GM21737 (cell line): Measurements from ENCODE around the gene LRRK2.
A peak's percentile ranks its signal among the peaks of the same experiment; 100 is the strongest.

Experiments used
- ATAC-seq: cut with Tn5 transposase; IDR thresholded peaks from one replicate; pipeline ENCODE4 v1.9.1; 2021; ENCODE audit warnings: mild to moderate bottlenecking, moderate library complexity; ENCODE audit not compliant: unreplicated experiment

The LRRK2 gene

DNA sequence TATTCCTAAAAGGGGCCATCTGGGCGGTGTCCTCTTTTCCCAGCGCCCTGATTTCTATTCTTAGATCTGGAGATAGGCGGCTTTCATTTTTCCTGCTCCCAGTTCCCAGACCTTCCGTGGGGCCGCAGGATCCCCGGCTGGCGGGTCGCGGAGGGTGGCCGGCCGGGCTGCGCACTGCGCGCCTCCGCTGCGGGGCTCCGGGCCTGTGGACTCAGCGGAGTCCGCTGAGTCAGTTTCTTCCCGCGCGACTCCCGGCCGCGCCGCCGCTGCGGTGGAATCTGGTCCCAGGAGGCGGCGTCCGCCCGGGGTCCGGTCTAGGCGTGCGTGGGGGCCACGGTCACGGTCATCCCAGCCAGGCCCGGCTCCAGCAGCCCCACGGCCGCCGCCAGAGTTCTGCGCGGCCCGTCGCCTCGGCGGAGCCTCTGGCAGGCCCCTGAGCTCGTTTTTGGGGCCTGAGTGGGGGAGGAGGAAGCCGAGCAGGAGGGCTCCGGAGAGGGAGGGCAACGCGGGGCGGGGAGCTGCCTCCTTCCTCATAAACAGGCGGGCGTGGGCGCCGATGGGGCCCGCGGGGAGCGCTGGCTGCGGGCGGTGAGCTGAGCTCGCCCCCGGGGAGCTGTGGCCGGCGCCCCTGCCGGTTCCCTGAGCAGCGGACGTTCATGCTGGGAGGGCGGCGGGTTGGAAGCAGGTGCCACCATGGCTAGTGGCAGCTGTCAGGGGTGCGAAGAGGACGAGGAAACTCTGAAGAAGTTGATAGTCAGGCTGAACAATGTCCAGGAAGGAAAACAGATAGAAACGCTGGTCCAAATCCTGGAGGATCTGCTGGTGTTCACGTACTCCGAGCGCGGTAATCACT is at the start of gene LRRK2:
LRRK2 (plus strand) TSS at position 559 of the 853 bp plus-strand sequence; CDS start at position 694, 135 bp downstream.
- ATAC-seq, result peak; percentile 53

DNA sequence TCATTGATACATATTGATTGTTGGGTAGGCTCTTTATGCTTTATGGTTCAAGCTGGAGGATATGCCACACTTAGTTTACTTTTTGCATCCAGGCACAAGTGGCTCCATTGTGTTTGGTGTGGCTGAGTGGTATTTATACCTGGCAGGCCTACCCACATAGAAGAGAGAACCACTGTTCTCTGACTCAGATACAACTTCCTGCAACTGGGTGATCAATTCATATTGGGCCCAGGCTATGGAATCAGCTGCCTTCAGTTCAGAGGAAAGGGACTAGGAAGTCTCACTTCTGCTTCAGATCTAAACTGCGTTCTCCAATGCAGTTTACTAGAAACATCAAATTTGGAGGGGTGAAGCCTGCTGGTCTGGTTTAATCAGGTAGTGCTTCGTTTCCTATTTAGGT is 49.8 kb upstream of the LRRK2 start:
- ATAC-seq, result no peak

DNA sequence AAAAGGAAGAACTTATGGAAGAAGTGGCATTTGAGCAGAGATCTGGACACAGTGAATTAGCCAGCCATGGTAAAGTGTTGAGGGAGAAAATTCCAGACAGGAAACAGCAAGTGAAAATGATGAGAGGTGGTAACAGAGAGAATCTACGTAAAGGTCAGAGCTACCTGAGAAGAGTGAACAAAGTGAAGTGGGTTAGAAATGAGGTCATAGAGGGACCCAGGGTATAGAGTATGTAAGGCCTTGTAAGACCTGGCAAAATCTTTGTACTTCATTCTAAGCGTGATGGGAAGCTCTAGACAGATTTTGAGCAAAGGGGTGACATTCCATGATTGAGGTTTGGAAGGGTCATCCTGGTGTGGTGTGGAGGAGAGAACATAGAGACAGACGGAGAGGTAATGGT is 49.3 kb upstream of the LRRK2 start:
- no peak for ATAC-seq

DNA sequence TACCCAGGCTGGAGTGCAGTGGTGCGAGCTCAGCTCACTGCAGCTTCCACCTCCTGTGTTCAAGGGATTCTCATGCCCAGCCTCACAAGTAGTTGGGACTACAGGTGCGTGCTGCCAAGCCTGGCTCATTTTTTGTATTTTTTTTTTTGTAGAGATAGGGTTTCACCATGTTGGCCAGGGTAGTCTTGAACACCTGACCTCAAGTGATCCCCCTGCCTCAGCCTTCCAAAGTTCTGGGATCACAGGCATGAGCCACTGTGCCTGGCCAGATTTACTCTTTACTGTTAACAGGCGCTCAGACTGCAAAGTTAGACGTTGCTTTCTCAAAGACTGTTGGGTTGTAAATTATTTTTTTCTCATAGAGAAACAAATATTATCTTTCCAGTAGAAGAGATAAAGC is 46.1 kb upstream of the LRRK2 start:
- ATAC-seq, result no peak

DNA sequence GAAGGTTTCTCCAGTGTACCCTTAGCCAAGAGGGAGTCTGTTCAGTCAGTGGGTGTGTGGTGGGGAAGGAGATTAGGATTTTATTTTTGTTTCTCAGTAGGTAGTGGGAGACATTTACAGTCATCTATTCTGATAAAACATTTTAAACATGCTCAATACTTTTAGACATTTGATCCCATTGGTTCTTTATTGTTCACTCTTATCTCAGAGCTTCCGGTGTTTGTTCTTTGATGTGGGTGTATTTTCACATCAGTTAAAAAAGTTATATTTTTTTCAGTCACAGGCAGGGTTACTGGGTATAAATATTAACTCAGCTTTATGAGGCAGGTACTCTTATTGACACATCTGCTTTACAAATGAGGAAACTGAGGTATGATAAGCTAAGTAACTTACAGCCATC is 43.3 kb upstream of the LRRK2 start:
- no peak for ATAC-seq

DNA sequence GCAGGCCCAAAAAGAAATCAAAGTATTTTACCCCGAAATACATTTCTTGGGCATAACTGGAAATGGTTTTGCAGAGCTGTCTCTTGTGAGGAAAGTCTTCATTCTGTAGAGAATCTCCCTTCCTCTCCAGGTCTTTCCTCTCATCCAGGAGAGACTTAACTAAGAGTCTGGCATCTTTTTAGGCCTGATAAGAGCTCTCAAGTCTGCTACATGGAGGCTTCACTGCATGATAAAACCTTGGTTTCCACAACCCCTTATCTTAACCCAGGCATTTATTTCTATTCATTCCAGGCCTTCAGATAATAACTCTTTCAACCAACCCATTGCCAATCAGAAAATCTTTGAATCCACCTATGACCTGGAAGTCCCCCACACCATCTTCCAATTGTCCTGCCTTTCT is 41.1 kb upstream of the LRRK2 start:
- ATAC-seq, result no peak

DNA sequence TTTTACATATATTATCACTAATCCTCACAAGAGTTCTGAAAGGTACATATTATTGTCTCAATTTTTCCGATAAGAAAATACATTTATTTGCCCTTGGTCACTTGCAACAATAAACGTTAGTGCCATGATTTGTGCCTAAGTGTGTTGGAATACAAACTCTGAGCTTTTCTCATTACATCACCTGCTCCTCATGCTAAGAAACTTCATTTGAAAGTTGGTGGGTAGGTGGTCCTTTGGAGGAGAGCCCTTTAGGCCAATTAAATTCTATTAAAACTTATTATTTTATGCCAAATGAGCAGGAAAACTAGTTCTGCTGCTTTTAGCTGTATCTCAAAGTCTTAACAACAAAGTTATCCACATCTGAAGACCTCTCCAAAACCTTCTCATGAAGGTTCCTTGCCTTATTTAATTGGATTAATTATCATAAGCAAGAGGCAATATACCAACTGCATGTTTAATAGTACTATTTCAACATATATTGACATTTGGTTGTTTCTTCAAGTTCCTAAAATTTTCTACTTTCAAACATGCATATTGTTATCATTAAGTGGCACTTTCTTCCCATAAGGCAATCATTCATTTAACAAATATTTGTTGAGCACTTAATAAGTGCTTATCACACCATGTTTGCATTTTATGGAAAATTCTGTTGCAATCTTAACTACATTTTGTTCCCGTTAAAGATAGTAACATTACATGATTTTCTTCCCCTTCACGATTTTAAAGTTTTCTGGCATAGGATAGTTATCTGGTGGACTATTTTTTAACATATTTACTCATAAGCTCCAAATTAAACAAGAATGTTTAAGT is 40.1 kb upstream of the LRRK2 start:
- ATAC-seq, result no peak

DNA sequence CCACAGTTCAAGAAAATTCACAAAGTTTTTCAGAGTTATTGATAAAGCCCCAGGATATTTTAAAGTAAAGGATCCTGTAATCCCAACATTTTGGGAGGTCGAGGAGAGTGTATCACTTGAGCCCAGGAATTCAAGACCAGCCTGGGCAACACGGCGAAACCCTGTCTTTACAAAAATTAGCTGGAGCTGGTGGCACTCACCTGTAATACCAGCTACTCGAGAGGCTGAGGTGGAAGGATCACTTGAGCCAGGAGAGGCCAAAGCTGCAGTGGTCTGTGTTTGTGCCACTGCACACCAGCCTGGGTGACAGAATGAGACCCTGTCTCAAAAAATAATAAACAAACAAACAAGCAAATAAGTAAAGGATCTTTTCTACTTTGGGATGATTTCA is 39.5 kb upstream of the LRRK2 start:
- ATAC-seq, result no peak

DNA sequence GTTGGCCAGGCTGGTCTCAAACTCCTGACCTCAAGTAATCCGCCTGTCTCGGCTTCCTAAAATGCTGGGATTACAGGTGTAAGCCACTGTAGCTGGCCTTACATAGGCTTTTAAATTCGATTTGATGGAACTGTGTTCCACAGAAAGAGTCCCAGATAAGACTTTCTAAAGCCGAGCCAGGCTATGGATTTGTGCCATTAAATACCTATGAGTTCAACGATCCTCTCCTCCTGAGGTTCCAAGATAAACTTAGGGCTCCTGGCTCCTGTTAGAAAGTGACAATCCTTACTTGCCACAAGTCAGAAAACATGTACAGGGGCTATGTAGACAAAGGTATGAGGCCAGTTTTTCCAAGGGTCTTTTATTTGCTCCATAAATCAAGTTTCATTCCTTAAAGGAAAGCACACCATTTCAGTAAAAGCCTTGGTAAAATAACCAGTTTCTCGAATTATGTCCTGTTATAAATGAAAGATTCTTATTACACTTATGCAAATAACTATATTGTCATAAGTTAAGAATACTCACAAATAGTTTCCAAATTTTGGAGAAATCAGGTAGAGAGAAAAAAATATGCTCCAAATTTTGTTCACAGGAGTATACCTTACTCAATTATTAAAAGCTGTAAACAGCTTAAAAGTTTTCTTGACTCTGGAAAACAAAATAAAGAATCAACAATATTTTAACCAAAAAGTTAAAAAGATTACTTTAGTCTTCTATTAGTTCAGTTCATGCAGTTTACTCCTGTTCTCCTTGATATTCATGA is 36.1 kb upstream of the LRRK2 start:
- no peak for ATAC-seq

DNA sequence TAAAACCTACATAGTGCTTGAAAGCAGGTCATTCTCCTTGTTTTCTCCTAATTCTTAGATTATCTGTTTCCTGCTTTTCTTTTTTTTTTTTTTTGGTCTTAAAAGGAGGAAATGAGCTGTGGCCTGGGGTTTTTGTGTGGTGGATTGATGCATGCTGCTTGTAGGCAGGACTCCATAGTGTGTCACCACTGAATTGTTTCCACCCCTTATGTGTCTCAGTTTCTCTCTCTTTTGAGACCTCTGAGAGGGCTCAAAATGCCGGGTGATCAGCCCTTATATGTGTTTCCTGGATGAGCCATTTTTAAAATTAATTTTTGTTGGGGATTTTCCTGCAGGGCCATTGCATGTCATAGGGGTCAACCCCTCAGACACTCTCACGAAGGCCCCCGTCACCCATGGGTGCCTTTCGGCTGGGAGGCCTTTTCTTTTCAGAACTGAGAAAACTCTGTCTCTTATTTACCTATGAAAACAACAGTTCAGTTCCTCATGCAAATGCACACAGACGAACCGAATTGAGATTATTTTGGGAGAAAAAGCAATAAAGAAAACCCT is 32.0 kb upstream of the LRRK2 start:
- ATAC-seq, result peak; percentile 96

DNA sequence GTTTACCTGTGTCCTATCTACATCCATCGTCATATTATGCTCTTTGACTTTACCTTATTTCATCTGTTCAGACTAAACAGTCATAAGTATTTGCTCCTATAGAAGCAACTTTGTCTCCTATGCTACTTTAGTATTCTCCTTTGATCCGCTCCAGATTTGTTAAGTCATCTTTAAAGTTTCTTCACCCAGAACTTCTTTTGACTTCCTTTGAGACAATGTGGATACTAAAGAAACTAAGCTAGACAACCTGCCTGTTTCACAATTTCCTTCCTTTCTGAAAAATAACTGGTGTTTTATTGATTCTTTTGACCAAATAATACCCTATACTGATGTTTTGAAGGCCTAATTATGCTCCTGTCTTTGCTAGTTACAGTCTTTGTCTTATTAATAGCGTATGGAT is 30.0 kb upstream of the LRRK2 start:
- ATAC-seq, result no peak

DNA sequence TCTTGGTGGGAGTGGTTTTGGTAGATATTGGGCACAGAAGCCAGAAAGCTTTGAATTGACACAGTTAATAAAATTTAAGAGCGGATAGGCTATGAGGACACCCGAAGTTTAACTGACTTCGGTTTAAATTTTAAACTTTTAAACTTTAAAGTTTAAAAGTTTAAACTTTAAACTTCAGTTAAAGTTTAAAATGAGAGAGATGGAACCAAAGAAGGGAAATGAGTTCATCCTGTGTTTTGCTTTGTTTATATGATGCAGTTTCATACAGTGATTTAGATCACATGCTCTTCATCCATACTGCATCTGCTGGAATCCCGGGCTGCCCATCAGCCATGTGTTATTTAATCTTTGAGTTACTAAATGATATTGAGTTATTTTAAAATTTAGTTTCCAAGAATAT is 27.2 kb upstream of the LRRK2 start:
- ATAC-seq, result no peak

DNA sequence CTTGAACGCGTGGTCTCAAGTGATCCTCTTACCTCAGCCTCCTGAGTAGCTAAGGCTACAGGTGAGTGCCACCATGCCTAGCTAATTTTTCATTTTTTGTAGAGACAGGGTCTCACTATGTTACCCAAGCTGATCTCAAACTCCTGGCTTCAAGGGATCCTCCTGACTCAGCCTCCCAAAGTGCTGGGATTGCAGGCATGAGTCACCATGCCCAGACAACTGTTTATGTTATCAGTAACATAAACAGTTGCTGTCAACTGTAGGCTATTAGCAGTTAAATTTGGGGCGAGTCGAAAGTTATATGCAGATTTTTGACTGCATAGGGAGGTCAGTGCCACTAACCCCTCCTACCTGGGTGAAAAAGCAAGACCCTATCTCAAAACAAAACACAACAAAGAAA is 26.2 kb upstream of the LRRK2 start:
- ATAC-seq, result no peak

DNA sequence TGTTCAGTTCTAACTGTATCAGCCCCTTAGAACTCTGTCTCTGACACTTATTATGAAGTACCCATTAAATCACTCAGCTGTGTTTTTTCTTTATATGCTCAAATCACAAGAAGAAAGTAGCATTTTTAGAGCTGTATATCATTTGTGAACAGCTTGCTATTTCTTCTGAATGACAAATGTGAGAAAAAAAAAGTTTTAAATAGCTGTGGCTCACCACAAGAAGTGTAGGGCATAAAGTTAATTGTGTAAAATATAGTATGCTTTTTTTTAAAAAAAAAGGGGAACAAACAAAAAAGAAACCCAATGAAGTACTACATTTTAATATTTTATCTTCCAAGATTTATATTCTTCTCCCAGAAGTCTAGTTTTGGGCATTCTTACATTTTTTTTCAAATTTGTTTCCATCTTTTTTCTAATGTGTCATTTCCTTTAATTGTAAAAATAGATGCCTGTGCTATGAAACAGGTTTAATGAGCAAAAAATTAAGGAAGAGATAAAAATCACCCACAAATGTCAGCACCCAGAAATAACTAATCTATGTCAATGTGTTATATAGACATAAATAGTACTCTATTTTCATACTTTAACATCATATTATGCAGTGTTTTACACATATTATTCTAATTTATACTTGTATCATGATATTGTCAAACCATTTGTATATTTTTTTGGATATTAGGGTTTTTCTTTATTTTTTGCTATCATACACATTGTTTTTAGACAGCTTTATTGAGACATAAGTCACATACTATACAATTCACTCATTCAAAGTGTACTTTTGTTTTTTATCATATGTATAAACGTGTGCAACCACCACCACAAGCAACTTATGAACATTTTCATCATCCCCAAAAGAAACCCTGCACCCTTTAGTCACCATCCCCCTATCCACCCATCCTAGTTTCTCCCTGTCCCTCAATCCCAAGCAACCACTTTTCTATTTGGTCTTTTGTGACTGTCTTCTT is 22.4 kb upstream of the LRRK2 start:
- no peak for ATAC-seq

DNA sequence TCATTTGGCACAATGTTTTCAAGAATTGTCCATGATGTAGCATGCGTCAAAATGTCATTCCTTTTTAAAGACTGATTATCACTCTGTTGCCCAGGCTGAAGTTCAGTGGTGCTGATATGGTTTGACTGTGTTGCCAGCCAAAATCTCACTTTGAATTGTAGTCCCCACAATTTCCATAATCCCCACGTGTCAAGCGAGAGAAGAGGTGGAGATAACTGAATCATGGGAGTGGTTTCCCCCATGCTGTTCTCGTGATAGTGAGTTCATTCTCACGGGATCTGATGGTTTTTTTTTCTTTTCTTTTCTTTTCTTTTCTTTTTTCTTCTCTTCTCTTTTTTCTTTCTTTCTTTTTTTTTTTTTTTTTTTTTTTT is 21.8 kb upstream of the LRRK2 start:
- ATAC-seq, result no peak

DNA sequence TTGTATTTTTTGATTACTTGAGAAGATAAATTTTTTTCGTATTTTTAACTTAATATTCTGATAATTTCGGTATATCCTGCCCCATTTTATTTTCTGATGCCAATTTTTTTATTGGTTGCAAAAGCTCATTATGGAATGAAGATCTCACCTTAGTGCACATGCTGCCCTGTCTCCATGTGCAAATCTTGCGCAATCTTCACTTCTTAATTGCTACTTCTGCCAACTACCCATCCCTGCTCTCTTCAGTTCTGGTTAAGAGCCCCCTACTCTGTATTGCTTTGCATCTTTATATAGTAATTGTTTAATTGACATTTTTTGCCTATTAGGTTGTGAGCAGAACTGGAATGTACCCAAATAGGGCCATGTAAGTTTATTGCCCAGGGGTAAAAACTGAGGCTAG is 20.5 kb upstream of the LRRK2 start:
- no peak for ATAC-seq

DNA sequence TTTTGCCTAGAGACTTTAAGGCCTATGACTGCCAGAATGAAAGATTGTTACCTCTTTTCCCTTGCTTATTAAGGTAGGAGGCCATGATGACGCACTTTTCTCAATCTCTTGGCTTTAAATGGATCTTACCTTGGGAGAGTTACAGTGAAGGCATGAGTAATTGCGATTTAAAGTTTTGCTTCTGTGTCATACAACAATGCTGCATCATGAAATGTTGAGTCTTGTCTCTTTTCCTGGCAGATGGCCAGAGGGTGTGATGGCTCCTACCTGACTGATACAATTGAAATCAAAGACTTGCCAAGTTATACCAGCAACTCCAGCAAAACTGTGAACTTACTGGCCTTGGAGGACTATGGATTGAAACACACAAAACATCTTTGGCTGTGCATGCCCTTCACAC is 17.2 kb upstream of the LRRK2 start:
- no peak for ATAC-seq

DNA sequence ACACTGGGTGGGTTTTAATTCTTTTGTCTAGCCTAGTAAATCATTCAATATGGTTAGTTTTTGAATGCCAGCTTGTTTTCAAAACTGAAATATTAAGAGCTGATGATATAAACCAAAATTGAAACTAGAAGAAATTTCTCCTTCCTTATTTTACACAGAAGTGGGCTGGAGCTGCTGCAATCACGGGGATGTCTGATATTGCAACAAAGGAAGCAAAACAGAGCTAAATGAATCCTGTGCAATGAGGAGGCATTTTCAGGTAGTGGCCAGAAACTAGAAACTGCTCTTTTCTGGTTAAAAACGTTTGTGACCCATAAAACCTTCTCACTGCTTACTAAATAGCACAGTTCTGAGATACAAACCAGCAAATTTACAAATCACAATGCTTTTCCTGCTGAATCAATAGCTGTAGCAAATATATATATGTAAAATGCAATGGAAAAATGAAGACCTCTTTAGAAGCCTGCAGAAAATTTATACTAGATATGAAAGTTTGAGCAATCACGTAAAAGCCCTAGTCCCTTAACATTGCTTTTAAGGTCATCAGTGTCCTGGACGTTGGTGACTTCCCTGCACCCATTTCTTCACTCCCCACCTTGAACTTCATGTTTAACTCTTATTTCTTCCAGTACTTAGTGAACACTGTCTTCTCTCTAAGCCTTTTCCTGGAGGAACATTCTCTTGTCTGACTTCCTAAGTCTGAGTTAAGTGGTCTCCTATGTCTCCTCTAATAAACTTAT is 15.9 kb upstream of the LRRK2 start:
- peak; percentile 92 for ATAC-seq

DNA sequence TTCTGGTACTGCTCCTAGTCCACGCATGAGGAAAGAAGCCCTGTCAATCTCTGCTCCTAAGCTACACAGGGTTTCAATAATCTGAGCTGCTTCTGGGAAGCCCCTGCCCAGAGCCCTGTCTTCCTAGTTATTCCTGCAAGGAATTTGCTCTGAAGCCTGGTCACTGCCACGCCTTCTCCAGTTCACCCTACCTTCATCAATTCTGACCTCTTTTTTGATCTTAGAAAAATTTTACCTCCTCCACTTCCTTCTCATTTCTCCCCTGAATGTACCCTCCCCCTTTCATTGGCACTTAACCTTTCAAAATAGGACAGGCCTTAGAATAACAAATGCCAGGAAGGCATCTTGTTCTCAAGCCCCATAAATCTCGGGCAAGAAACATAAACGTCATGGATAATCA is 14.9 kb upstream of the LRRK2 start:
- ATAC-seq, result no peak
